DND-41 (cell line): ENCODE data around the gene CFAP97D2.
"Not testable (repeated sequence)": the region's sequence is repeated elsewhere in the genome, so short reads cannot be mapped to it uniquely, and the experiment has no call there.

Experiments
- EZH2 ChIP-seq: IDR thresholded peaks from 3 replicates; pipeline ENCODE4 v1.6.1; 2012; ENCODE audit warnings: borderline replicate concordance, low read depth, mild to moderate bottlenecking, moderate library complexity, low read length, inconsistent platforms; ENCODE audit not compliant: severe bottlenecking
- TF ChIP-seq, protein P1 (sequence below): IDR thresholded peaks from 2 replicates; pipeline ENCODE4 v1.5.1; 2012; ENCODE audit warnings: borderline replicate concordance, low read length, moderate library complexity, mild to moderate bottlenecking; ENCODE audit not compliant: poor library complexity, severe bottlenecking; ENCODE audit errors: extremely low read depth

DNA sequence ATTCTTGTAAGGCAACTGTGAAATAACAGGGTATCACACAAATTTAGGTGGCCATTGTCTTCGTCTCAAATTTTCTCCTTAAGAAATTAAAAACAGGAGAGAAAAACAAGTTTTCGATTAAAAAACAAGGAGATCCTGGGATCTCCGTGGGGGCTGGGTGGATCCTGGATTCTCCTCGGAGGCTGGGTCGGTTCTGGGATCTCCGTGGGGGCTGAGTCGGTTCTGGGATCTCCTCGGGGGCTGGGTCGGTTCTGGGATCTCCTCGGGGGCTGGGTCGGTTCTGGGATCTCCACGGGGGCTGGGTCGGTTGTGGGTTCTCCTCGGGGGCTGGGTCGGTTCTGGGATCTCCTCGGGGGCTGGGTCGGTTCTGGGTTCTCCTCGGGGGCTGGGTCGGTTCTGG is 30.2 kb upstream of the CFAP97D2 start:
- TF ChIP-seq, protein P1, sequence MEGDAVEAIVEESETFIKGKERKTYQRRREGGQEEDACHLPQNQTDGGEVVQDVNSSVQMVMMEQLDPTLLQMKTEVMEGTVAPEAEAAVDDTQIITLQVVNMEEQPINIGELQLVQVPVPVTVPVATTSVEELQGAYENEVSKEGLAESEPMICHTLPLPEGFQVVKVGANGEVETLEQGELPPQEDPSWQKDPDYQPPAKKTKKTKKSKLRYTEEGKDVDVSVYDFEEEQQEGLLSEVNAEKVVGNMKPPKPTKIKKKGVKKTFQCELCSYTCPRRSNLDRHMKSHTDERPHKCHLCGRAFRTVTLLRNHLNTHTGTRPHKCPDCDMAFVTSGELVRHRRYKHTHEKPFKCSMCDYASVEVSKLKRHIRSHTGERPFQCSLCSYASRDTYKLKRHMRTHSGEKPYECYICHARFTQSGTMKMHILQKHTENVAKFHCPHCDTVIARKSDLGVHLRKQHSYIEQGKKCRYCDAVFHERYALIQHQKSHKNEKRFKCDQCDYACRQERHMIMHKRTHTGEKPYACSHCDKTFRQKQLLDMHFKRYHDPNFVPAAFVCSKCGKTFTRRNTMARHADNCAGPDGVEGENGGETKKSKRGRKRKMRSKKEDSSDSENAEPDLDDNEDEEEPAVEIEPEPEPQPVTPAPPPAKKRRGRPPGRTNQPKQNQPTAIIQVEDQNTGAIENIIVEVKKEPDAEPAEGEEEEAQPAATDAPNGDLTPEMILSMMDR = not testable (repeated sequence)
- TF ChIP-seq EZH2 = not testable (repeated sequence)
